Daoy (cell line): Measurements from ENCODE around the gene GDI2. TPM values are rescaled to one million over a fixed set of nuclear protein-coding genes. Genes with fewer than 3 reads are reported as not detected.
"Not testable (repeated sequence)": the region's sequence is repeated elsewhere in the genome, so short reads cannot be mapped to it uniquely, and the experiment has no call there.

Source experiments
- DNase-seq: peaks from one replicate; pipeline ENCODE4 v3.0.0-alpha.2; 2015; ENCODE audit warnings: low read depth
- total RNA-seq: library from RNA; depleted of rRNA; stranded (reverse); fragments of >200 nt; shearing (Covaris generic); gene quantifications from 2 replicates; pipeline ENCODE4 v1.2.3, GENCODE V29; 2014; rRNA removed

The GDI2 gene
- 340 and 354 TPM in 2 replicates for total RNA-seq

DNA sequence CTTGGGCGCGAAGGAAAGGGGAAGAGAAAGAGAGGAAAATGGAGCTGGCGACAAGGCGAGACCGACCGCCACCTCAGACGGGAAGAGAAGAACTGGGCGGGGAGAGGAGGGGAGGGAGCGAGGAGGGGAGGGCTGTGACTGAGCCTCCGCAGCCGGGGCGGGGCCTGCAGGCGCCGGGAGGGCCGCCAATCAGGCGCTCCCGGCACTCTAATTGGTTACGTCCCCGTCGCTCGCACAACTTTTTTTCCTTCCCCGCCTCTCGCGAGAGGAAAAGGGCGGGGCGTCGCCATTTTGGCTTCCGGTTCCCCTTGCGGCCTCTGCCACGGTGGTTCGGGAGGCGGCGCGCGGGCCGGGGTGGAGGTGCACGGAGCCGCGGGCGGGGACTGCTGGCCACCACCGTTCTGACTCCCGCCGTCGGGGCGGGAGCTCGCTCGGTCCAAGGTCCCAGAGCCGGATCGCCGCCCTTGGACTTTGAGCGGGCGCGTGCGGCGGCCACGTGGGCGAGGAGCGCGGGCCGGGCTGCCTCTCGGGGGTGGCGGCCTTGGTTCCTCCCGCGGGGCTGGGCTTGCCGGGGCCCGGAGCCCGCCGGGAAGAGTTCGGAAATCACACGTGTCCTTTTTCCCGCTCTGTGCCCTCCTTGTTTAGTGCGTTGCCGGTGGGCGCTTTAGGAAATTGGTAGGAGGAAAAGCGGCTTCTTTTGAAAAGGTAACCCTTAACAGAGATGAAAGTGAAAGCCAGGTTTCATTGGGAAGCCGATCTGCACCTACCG, at the start of gene GDI2:
GDI2 (minus strand) TSS at position 94 of the 769 bp plus-strand sequence. CDS start 176 bp downstream, outside the sequence.
- peak; percentile 94 for DNase-seq

- DNase-seq = no peak
These were observed 49.2 kb upstream of the GDI2 start for GRCh38 chr10:5862360-5862961.

DNA sequence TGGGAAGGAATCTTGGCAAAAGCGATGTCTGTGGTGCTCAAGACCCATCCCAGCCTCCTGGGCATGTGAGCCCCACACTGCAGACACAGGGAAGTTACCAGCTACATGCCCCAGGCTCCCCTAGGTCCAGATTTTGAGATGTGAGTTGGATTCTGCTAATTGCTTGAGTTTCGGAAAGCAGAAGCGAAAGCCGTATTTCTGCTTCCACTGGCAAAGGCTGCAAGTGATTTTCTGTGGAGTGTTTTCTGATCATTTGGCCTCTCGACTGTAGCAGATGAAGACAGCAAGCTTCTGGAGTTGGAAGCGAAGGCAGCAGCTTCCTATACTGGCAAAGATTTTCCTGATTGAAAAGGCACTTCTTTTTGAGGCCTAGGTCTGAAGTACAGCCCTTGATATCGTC, 46.8 kb upstream of the GDI2 start:
- DNase-seq = no peak

- no peak for DNase-seq
These were observed 45.6 kb upstream of the GDI2 start for GRCh38 chr10:5858811-5859210.

- no peak for DNase-seq
These were observed 43.4 kb upstream of the GDI2 start for GRCh38 chr10:5856701-5857004.

GRCh38 chr10:5855979-5856700, 42.9 kb upstream of the GDI2 start:
- DNase-seq = no peak

GRCh38 chr10:5854131-5854475, 40.9 kb upstream of the GDI2 start:
- no peak for DNase-seq

DNA sequence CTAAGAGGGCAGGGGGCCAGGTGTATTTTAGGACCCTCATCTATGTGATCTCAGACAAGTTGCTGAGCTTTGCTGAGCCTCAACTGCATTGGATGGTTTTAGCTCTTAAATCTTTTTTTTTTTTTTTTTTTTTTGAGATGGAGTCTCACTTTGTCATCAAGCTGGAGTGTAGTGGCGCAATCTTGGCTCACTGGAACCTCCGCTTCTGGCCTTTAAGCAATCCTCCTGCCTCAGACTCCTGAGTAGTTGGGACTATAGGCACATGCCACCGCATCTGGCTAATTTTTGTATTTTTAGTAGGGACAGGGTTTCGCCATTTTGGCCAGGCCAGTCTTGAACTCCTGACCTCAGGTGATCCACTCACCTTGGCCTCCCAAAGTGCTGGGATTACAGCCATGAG, 33.4 kb upstream of the GDI2 start:
- not testable (repeated sequence) for DNase-seq

DNA sequence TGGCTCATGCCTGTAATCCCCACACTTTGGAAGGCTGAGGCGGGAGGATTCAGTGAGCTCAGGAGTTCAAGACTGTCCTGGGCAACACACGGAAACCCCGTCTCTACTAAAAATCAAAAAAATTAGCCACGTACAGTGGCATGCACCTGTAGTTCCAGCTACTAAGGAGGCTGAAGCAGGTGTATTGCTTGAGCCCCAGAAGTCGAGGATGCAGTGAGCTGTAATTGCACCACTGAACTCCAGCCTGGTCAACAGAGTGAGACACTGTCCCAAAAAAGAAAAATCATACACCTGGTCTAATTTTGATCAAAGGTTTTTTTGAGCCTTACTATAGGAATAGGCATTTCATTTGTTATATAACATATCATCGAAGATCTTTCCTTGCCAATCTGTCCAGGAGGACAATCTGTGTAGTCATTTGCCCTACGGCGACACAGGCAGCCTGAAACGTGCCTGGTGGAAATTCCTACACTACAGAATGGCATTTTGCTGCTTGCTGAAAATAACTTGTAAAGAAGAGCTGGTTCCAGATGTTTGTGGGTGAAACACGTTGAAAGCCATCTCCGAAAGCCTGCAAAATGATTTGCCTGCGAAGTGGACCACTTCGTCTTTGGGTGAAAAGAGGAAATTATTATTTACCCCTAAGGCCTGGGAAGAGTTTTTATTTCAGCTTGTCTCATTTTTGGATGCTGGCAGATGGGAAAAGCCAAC, 31.3 kb upstream of the GDI2 start:
- no peak for DNase-seq

DNA sequence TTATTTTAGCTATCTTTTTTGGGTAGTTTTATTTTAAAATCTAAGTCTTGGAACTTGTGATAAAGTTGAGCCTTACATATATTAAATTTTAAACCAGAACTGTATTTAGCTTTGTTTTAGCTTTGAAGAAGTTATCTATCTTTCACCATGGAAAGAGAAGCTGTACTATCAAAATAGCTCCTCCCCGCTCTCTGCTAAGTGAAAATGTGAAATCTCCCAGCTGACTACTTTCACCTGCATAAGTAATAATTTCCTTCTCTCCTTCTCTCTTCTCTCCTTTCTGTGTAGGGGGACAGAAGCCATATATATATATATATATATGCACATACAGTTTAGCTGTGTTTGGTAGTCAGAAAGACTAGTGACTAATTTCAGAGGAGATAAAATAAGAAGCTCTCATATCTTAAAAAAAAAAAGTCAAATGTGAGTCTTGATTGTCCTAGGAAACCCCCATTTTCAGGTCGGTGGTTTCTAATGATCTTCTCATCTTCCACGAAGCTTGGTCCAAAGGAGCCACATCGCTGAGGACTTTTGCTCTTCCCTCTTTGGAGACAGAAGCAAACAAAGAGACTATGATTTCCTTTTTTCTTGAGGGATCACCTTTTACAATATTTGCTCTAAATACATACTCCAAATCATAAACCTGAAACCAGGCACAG, 30.6 kb upstream of the GDI2 start:
- DNase-seq = no peak

DNA sequence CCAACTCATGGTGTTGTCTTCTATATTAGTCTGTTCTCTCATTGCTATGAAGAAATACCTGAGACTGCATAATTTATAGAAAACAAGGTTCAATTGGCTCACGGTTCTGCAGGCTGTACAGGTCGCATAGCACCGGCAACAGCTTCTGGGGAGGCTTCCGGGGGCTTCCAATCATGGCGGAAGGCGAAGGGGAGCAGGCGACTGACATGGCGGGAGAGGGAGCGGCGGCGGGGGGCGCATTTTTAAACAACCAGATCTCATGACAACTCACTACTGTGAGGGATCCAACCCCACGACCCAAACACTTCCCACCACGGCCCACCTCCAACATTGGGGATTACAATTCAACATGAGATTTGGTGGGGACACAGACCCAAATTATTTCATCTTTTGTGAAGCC, 28.7 kb upstream of the GDI2 start:
- DNase-seq = no peak

DNA sequence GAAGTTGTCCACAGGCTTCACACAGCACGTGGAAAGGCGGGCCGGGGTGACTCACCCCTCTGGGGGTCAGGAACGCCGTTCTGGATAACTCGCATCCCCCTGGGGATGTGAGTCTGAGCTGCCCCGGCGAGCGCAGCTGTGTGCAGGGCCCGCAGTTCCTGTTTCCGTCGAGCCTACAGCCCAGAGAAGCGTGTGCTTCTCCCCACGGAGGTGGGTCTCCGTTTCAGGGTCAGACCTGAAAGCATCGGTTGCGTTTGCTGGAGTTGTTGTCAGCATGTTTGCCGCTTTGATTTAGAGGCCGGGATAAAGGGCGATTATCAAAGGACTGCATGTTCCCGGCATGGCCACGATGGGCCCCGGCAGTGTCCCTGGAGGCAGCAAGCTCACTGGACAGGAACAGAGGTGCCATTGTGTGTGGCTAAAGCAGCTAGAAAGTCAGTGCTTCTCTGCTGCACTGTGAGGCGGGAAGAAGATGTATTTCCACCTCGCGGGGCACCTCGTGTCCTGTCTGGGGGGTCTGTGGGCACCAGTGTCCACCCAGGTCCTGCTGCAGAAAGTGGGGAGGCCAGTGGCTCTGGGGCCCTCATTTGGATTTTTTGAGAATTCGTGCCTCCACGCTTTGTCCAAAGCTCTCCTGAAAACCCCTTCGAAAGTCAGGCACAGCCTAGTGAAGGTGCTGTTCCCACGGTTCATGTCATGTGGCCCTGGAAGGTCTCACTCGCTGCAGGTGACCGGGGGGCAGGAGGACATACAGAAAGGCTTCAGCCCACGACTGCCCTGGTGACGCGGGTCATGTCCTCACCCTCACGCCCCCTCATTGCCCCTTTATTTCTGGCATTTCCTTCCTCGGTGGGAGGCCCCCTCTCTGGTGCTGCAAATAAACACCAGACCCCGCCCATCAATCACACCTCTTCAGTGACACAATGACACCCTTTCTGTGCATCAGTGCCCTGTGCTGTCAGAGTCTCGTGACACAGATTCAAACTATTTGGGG, 27.4 kb upstream of the GDI2 start:
- DNase-seq = peak; percentile 48

GRCh38 chr10:5836181-5836580, 22.9 kb upstream of the GDI2 start:
- DNase-seq = not testable (repeated sequence)

DNA sequence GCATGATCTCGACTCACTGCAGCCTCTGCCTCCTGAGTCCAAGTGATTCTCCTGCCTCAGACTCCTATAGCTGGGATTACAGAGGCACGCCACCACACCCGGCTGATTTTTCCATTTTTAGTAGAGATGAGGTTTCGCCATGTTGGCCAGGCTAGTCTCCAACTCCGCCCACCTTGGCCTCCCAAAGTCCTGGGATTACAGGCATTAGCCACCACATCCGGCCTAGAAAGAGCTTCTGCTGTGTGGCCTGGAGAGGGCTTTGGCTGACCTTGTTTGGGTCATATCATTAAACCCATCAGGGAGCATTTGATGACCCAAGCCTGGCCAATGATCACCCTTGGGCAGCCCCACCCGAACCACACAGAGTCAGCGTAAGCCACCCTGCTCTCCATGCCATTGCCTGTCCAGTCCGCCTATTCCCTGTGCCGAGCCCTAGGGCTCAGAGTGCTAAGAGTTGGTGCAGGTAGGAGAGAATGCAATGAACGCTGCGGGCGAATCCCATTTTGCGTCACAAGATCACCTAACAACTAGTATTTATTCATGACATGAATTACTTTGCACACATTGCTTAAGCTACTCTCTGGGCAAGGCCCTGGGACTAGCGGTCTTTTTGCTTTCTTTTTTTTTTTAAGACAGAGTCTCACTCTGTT, 22.3 kb upstream of the GDI2 start:
- DNase-seq = no peak

DNA sequence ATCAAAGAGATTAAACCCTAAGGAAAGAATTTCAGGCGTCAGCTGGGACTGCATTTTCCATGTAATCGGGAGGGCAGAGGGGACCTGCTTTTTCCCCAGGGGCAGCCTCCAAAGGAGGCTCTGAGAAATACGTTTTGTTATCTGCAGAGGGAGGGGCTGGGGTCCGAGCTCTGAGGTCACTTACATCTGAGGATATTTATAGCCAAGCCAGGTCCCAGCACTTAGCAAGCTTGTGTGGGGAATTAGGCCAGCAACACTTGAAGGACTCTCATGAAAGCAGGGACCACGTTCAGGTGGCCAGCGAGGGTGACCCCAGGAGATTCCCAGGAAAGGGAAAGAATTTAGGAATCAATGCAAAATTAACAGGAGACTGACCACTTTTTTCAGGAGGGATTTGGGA, 20.6 kb upstream of the GDI2 start:
- no peak for DNase-seq

DNA sequence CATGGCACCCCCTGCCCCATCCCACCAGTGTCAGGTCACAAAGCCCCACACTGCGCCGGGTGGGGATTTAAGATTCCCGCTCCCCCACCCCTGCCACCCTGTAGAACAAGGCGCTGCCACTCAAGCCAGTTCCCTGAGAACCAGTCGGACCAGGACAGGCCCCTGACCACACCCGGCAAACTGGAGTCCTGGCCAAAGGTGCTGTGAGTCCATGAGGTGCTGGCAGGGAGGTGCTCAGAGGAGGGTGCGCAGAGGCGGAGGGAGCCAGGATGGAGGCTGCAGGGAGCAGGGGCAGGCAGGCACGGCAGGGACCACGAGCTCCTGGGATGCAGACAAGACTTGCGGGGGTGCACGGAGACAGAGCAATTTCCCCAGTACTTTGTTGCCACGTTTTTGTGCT, 19.7 kb upstream of the GDI2 start:
- no peak for DNase-seq

DNA sequence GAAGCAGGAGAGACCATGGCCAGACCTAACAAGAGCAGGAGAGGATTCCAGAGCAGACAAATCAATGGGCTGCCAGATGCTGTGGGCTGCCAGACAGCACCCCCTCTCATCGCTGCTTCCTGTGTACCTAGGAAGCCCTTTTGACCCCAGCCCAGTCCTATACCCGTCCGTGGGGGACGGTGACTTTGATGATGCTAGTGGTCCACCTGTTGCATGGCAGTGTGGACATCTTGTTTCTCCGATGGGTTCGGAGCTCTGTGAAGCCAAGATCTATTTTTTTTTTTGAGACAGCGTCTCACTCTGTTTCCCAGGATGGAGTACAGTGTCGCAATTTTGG, 18.2 kb upstream of the GDI2 start:
- no peak for DNase-seq

DNA sequence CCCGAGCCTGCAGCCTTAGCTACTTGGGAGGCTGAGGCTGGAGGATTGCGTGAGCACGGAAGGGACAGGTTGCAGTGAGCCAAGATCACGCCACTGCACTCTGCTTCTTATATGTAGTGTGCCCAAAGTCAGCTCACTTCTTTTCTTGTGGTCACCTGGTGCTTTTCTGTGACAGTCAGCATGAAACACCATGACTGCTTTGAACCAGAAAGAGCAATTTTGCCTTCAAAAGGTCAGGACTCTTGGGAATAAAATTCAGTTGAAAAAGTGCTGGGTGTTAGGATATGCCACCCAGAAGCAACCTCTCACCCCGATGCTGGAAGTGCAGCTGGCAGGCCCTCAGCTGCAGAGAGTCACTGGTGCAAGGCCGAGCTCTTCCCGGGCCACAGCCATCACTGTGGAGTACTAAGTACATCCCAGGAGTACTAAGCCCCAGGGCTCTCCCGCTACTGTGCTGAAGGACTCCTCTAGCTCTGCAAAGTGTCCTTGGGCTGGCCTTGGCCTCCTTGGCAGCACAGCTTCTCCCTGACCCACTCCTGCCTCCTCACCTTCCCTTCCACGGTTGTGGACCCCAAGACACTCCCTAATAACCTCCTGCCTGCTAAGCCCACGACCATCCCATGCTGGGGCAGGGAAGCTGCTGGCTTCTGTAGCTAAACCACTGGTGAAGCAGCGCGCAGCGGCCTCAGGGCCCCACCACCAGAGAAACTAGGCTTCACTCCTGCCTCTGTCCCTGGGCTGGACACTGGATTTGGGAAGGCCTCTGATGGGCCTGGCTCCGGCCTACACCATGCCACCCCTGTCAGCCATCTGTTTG, 17.6 kb upstream of the GDI2 start:
- DNase-seq = no peak

DNA sequence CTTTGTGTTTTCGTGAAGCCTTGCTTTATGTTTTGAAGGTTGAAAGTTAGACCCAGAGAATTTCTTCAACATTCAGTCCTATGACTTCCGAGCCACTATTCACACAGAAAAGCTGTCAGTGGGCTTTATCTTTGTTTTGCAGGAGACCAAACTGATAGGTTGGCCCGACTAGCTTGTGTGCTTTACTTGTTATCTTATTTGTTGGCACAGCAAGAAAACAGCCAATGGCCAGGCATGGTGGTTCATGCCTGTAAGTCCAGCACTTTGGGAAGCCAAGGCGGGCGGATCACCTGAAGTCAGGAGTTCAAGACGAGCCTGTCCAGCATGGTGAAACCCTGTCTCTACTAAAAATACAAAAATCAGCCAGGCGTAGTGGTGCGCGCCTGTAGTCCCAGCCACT, 16.0 kb upstream of the GDI2 start:
- DNase-seq = no peak

GRCh38 chr10:5828725-5829124, 15.5 kb upstream of the GDI2 start:
- no peak for DNase-seq
